Transverse colon (tissue), 4 donors: Measurements from ENCODE around the gene IL15RA. TPM values are rescaled to one million over a fixed set of nuclear protein-coding genes. Genes with fewer than 3 reads are reported as not detected.
"Not testable (repeated sequence)": the region's sequence is repeated elsewhere in the genome, so short reads cannot be mapped to it uniquely, and the experiment has no call there.

Experiments used
- DNase-seq: peaks from one replicate; pipeline ENCODE4 v3.0.0-alpha.2; 2019
- H3K27ac ChIP-seq, 4 donors: fragments of 200-600 bp; sonication (generic); 2 replicates each; pipeline ENCODE4 v1.5.1; 2016 to 2018; ENCODE audit warnings: inconsistent platforms in 4 of 4
- H3K27me3 ChIP-seq: fragments of 200-600 bp; sonication (generic); 2 replicates; pipeline ENCODE4 v1.5.1; 2017; ENCODE audit warnings: inconsistent platforms
- H3K36me3 ChIP-seq, 4 donors: fragments of 200-600 bp; sonication (generic); 2 replicates each; pipeline ENCODE4 v1.5.1; 2017 to 2019; ENCODE audit warnings: inconsistent platforms in 4 of 4
- H3K4me1 ChIP-seq, 4 donors: fragments of 200-600 bp; sonication (generic); 2 replicates each; pipeline ENCODE4 v1.5.1; 2017 to 2020; ENCODE audit warnings: inconsistent platforms in 4 of 4
- H3K4me3 ChIP-seq, 4 donors: fragments of 200-600 bp; sonication (generic); 1 replicate in 1 of 4; 2 replicates in 3 of 4; pipeline versions ENCODE4 v1.5.1 to v1.6.1; 2017 to 2019; ENCODE audit warnings: inconsistent platforms in 4 of 4
- H3K9me3 ChIP-seq, 2 donors: fragments of 200-600 bp; sonication (generic); 2 replicates each; pipeline ENCODE4 v1.5.1; 2017 to 2019; ENCODE audit warnings: inconsistent platforms in 2 of 2
- EP300 ChIP-seq: sonication (generic); formaldehyde crosslinking; IDR thresholded peaks from one replicate; pipeline ENCODE4 v1.6.1; 2017; ENCODE audit warnings: antibody characterized with exemption, low read depth
- POLR2A ChIP-seq: fragments of 450-650 bp; IDR thresholded peaks from one replicate; pipeline ENCODE4 v1.6.1; 2016; ENCODE audit warnings: antibody characterized with exemption, mild to moderate bottlenecking, moderate library complexity
- POLR2AphosphoS5 ChIP-seq, 3 donors: sonication (generic); formaldehyde crosslinking; IDR thresholded peaks; one replicate each; pipeline ENCODE4 v1.6.1; 2016; ENCODE audit warnings: antibody characterized with exemption in 3 of 3
- WGBS, 2 donors: methylation state at CpG; one replicate each; pipeline ENCODE4 v1.1.5; 2018; ENCODE audit warnings: low coverage in 1 of 2; 5-methylcytosine and 5-hydroxymethylcytosine counted together
- in situ Hi-C, 4 donors: fragments of 200-750 bp; cut with MboI; loops; one replicate each; pipeline versions ENCODE4 v1.15.0 to v1.15.1; 2017; ENCODE audit warnings: low sequenced_read_pairs in 3 of 4, low pct_ligation_motif_present in 1 of 4, low pct_unique_long_range_greater_than_20kb in 1 of 4
- intact Hi-C: fragments of 100-400 bp; cut with DNase I; formaldehyde crosslinking; loops from one replicate; pipeline ENCODE4 v1.15.1; 2023; ENCODE audit warnings: low total_unique reads
- total RNA-seq, 4 donors: library from RNA; depleted of rRNA; stranded (reverse); fragments of >200 nt; gene quantifications; one replicate each; pipeline ENCODE4 v1.1.0, GENCODE V29; 2016
- TF ChIP-seq, protein P1 (sequence below), 5 experiments: fragments of 200-600 bp in 3 of 5; fragments of 450-650 bp in 2 of 5; sonication (generic) in 3 of 5; IDR thresholded peaks; 1 replicate in 2 of 5; 2 replicates in 3 of 5; pipeline ENCODE4 v1.5.1; 2016 to 2017; ENCODE audit warnings: antibody characterized with exemption in 5 of 5, inconsistent platforms in 3 of 5, mild to moderate bottlenecking in 2 of 5, moderate library complexity in 1 of 5

IL15RA gene
- total RNA-seq, 4 donors from 2014 or later: 3.7 to 58.1 (median 24.6) TPM

DNA sequence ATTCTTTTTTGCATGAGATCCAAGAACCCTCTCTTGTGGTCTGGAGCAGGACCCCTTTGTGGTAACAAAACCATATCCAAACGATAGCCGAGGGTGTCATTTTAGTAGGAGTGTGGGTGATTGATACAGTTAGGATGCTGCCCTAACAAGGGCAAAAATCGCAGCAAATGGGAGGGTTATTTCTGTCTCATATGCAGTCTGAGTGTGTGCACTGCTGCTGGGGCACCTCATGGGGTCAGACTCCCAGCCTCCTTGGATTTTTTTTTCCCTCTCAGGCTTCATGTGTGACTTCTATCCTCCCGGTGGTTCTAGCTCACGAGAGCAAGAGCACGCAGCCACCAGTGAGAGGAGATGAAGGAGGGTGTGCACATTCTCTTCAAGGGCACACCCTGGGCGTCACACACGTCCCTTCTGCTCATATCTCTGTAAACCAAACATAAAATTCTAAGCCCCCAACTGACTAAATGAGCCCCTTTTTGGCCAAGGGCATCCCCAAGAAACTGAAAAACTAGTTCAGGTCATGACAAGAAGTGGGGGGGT is 28.6 kb upstream of the IL15RA start:
- no peaks in the 10 kb centered on the region for H3K36me3 ChIP-seq

DNA sequence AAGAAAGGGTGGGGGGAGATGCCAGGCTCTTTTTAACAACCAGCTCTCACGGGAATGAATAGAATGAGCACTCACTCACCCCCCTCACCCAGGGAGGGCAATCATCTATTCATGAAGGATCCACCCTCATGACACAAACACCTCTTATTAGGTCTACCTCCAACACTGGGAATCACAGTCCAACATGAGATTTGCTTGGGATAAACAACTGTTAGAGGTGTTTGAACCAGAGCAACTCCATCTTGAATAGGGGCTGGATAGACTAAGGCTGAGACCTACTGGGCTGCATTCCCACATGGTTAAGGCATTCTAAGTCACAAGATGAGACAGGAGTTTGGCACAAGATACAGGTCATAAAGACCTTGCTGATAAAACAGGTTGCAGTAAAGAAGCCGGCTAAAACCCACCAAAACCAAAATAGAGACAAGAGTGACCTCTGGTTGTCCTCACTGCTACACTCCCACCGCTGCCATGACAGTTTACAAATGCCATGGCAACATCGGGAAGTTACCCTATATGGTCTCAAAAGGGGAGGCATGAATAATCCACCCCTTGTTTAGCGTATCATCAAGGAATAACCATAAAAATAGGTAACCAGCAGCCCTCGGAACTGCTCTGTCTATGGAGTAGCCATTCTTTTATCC is 27.9 kb upstream of the IL15RA start:
- 59 to 61% methylated on average over 3 to 6 of the region's 6 CpGs for WGBS, 2 donors
- H3K4me1 ChIP-seq, H3K9me3 ChIP-seq, DNase-seq, in situ Hi-C loops, H3K27me3 ChIP-seq, H3K36me3 ChIP-seq, intact Hi-C loops, H3K27ac ChIP-seq, H3K4me3 ChIP-seq: not testable (repeated sequence)

More for the DNA sequence above, 28.6 kb upstream of the IL15RA start:
- in situ Hi-C loops: no loop called here
- Histone ChIP-seq H3K27ac (no peak overlapping the region), H3K4me1 (no peaks in the 10 kb centered on the region), H3K9me3 (no peaks in the 10 kb centered on the region), H3K4me3 (no peak overlapping the region), H3K27me3 (no peaks in the 10 kb centered on the region)
- DNase-seq: no peak
- TF ChIP-seq EP300 (no peak), POLR2AphosphoS5 (IDR thresholded peaks at IDR 0.05) (no peak), POLR2A (no peak)
- TF ChIP-seq, protein P1, sequence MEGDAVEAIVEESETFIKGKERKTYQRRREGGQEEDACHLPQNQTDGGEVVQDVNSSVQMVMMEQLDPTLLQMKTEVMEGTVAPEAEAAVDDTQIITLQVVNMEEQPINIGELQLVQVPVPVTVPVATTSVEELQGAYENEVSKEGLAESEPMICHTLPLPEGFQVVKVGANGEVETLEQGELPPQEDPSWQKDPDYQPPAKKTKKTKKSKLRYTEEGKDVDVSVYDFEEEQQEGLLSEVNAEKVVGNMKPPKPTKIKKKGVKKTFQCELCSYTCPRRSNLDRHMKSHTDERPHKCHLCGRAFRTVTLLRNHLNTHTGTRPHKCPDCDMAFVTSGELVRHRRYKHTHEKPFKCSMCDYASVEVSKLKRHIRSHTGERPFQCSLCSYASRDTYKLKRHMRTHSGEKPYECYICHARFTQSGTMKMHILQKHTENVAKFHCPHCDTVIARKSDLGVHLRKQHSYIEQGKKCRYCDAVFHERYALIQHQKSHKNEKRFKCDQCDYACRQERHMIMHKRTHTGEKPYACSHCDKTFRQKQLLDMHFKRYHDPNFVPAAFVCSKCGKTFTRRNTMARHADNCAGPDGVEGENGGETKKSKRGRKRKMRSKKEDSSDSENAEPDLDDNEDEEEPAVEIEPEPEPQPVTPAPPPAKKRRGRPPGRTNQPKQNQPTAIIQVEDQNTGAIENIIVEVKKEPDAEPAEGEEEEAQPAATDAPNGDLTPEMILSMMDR (IDR thresholded peaks at IDR 0.05): no peak
- 59 to 67% methylated on average over 2 to 8 of the region's 8 CpGs for WGBS, 2 donors
- intact Hi-C loops: no loop called here

DNA sequence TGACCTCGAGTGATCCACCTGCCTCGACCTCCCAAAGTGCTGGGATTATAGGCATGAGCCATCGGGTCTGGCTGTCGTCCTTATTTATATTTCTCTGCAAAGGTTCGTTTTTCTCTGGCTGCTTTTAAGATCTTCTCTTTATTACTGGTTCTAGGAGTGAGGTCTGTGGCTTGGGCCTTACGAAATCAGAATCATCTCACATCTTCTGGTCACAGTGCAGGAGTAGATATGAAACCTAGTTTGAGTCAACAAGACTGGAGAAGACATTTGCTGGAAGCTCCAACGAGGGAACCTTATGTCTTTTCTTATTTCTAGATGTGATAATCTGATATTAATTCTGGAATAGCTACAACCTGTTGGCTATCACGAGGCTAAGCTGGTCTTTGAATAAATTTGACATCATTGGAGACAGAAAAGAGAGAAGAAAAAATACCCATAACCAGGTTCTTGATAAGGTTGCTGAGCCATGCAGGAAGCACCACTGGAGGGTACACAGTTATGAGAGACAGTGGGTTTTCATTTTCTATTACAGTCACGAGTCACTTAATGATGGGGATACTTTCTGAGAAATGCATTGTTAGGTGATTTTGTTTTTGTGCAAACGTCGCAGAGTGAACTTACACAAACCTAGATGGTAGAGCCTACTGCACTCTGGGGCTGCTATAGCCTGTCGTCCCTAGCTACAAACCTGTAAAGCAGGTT is 25.6 kb upstream of the IL15RA start:
- Histone ChIP-seq H3K4me3 (no peak overlapping the region), H3K36me3 (no peaks in the 10 kb centered on the region), H3K4me1 (no peaks in the 10 kb centered on the region), H3K27me3 (no peaks in the 10 kb centered on the region), H3K27ac (no peak overlapping the region), H3K9me3 (no peaks in the 10 kb centered on the region)
- TF ChIP-seq POLR2AphosphoS5 (IDR thresholded peaks at IDR 0.05) (no peak), POLR2A (no peak), EP300 (no peak)
- TF ChIP-seq, protein P1 (IDR thresholded peaks at IDR 0.05): no peak
- WGBS, 2 donors: 72 to 77% methylated on average over 9 to 12 of the region's 12 CpGs
- intact Hi-C loops: no loop called here
- DNase-seq: no peak
- in situ Hi-C loops: no loop called here

DNA sequence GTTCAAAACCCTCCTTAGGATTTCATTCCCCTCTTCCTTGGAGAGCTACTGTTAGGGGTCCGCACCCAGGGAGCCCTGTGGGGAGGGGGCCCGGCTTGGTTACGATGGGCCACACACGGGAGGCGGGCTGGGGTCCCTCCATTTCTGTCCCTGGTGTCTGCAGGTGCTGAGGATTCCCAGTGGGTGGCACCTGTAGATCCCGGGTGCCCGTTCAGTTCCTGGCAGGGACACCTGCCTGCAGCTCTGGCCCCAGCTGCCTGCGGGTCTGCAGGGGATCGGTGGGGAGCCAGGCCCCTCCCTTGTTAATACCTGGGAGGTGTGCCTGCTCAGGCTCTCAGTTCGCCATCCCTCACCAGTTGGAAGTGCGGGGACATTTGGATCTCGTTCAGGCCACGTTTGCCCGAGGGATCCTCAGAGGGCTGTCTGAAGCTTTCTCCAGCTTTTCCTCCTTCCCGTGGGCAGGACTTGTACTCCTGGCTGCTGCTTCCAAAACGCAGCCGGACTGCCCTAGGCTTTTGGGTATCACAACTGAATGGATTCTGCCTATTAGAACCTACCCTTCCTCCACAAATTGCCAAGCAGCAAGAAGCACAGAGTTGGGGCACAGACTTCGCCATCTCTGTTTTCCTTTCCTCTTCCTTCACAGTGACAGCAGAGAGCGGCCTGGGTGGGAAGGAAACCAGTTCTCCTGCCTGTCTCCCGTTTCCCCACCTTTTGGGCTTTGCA is 22.3 kb upstream of the IL15RA start:
- H3K27ac ChIP-seq: no peak overlapping the region
- no peak overlapping the region for H3K4me3 ChIP-seq
- intact Hi-C loops (no loop called here), in situ Hi-C loops (no loop called here)
- no peak for DNase-seq
- no peaks in the 10 kb centered on the region for H3K27me3 ChIP-seq
- H3K9me3 ChIP-seq: peaks cover 0 to 2% of the 10 kb centered on the region in 2 donors
- H3K4me1 ChIP-seq: no peaks in the 10 kb centered on the region
- H3K36me3 ChIP-seq: no peaks in the 10 kb centered on the region
- TF ChIP-seq, protein P1 (IDR thresholded peaks at IDR 0.05): no peak
- TF ChIP-seq POLR2A: no peak
- 65% methylated on average over 16 of the region's 20 CpGs; no CpG with 5 or more reads in 1 of the 2 donors for WGBS, 2 donors
